Measurements from ENCODE around the gene TSPAN9. TPM values are rescaled to one million over a fixed set of nuclear protein-coding genes. Genes with fewer than 3 reads are reported as not detected.

TSPAN9 gene
- total and polyA plus RNA-seq, 2 of the 4 experiments (the other 2 are of a cell fraction): 17.7 to 39.1 TPM

GRCh38 chr12:3267690-3268089, 190.5 kb downstream of the TSPAN9 start:
- H3K27ac ChIP-seq (ENCODE audit: insufficient read depth, low read length): no peak overlapping the region
- H2BK20ac ChIP-seq (ENCODE audit: low read depth, low read length): no peak overlapping the region
- H3K4me2 ChIP-seq (ENCODE audit: low read depth, low read length): no peak overlapping the region
- 0 out of 2 replicates have a peak, but pooled peaks cover 3% of the 10 kb centered on the region for H3K9me1 ChIP-seq (ENCODE audit: insufficient read depth, low read length)
- no peak overlapping the region for H3K23ac ChIP-seq (ENCODE audit: low read depth, low read length)
- TF ChIP-seq FOS (IDR thresholded peaks at IDR 0.05; ENCODE audit: low read depth, low read length) (no peak), RCOR1 (IDR thresholded peaks at IDR 0.05; ENCODE audit: insufficient replicate concordance, low read length) (no peak), USF2 (IDR thresholded peaks at IDR 0.05; ENCODE audit: low read depth, low read length) (no peak), CHD1 (IDR thresholded peaks at IDR 0.05; ENCODE audit: low read depth, low read length) (no peak), RAD21 (IDR thresholded peaks at IDR 0.05; ENCODE audit: low read length) (no peak), MXI1 (IDR thresholded peaks at IDR 0.05; ENCODE audit: borderline replicate concordance, low read depth, low read length) (no peak), NFE2L2 (IDR thresholded peaks at IDR 0.05; ENCODE audit: low read depth, low read length) (no peak), SMC3 (IDR thresholded peaks at IDR 0.05; ENCODE audit: low read depth, low read length) (no peak), RFX5 (IDR thresholded peaks at IDR 0.05; ENCODE audit: low read depth, low read length) (no peak), BHLHE40 (IDR thresholded peaks at IDR 0.05; ENCODE audit: low read depth, low read length) (no peak), MAFK (IDR thresholded peaks at IDR 0.05; ENCODE audit: low read depth, low read length) (no peak), CEBPB (IDR thresholded peaks at IDR 0.05; ENCODE audit: low read depth, low read length) (no peak), POLR2A (IDR thresholded peaks at IDR 0.05; ENCODE audit: low read depth, low read length) (no peak), MAZ (IDR thresholded peaks at IDR 0.05; ENCODE audit: borderline replicate concordance, low read depth, low read length) (no peak), CTCF (conservative IDR thresholded peaks at IDR 0.05; ENCODE audit: low read depth, low read length) (no peak), ELK1 (IDR thresholded peaks at IDR 0.05; ENCODE audit: borderline replicate concordance, low read depth, low read length) (no peak)
- in situ Hi-C loops (cut with MboI; ENCODE audit: low sequenced_read_pairs): no loop called here
- H3K18ac ChIP-seq (ENCODE audit: low read depth, low read length): no peak overlapping the region
- H3K9me3 ChIP-seq (ENCODE audit: control insufficient read depth, insufficient read depth, low read length): no peaks in the 10 kb centered on the region
- no peak overlapping the region for H2AK5ac ChIP-seq (ENCODE audit: low read depth, low read length)
- ATAC-seq (ENCODE audit: low read depth): no peak
- CTCF ChIA-PET: no interaction called here
- H4K91ac ChIP-seq (ENCODE audit: insufficient read depth, low read depth, low read length): no peak overlapping the region
- no peak overlapping the region for H2BK15ac ChIP-seq (ENCODE audit: low read depth, low read length)
- H2AFZ ChIP-seq (replicated peaks; ENCODE audit: low read length, poor library complexity): peak overlapping the region; percentile 9
- H3K14ac ChIP-seq (replicated peaks; ENCODE audit: low read depth, low read length): no peak overlapping the region
- no peak overlapping the region for H3K56ac ChIP-seq (ENCODE audit: extremely low read depth, insufficient read depth, low read length)
- H3K36me3 ChIP-seq (ENCODE audit: control insufficient read depth, insufficient read depth, low read length): no peaks in the 10 kb centered on the region
- no peak overlapping the region for H3K9ac ChIP-seq (ENCODE audit: low read depth, low read length)
- DNase-seq: no peak
- dilution Hi-C loops (cut with HindIII; ENCODE audit: low sequenced_read_pairs, unreplicated experiment): no loop called here
- POLR2A ChIA-PET (ENCODE audit: unreplicated experiment): no interaction called here
- no peak overlapping the region for H4K8ac ChIP-seq (ENCODE audit: low read depth in 2 of 2, low read length in 2 of 2)
- H4K20me1 ChIP-seq (ENCODE audit: insufficient read depth, low read length): no peaks in the 10 kb centered on the region
- H3K4me3 ChIP-seq (ENCODE audit: insufficient read depth, low read depth, low read length): no peak overlapping the region
- H2BK120ac ChIP-seq (ENCODE audit: low read depth, low read length): no peak overlapping the region
- no peak overlapping the region for H2BK5ac ChIP-seq (ENCODE audit: low read depth, low read length, poor library complexity, severe bottlenecking)
- peak overlapping the region; percentile 36 for H2AK9ac ChIP-seq (replicated peaks; ENCODE audit: low read depth, low read length, poor library complexity)
- 84% methylated on average over 6 of the region's 11 CpGs; no CpG with 5 or more reads in 1 of the 2 experiments for WGBS, 2 experiments (ENCODE audit: extremely low coverage in 2 of 2, insufficient read length in 1 of 2)
- BruUV-seq (replicated peaks): no TSS peak
- no peak overlapping the region for H3K4ac ChIP-seq (ENCODE audit: low read depth, low read length)
- intact Hi-C loops (cut with micrococcal nuclease): no loop called here
- H3K4me1 ChIP-seq (ENCODE audit: control insufficient read depth, insufficient read depth, low read length): no peaks in the 10 kb centered on the region
- no peaks in the 10 kb centered on the region; the same call in 1 of the 2 replicates for H3K27me3 ChIP-seq (ENCODE audit: control insufficient read depth, insufficient read depth, low read length)
- no peaks in the 10 kb centered on the region for H3K79me1 ChIP-seq (ENCODE audit: low read depth in 1 of 2, low read length in 2 of 2)
- no peak overlapping the region for H4K5ac ChIP-seq (ENCODE audit: low read depth, low read length)
